Activated naive CD4-positive, alpha-beta T cell treated with Interleukin-2 at 50 U/mL for 16 hours (primary cell): ENCODE measurements around the gene KIRREL3.

Experiments used
- DNase-seq: peaks from one replicate; pipeline ENCODE4 v3.0.0-alpha.2; 2020

Gene KIRREL3

GRCh38 chr11:126430581-126431335, 569.8 kb downstream of the KIRREL3 start:
- DNase-seq: no peak

GRCh38 chr11:126426820-126427749, 573.5 kb downstream of the KIRREL3 start:
- no peak for DNase-seq

- no peak for DNase-seq
These were observed 574.5 kb downstream of the KIRREL3 start for GRCh38 chr11:126426106-126426505.

- DNase-seq: no peak
These were observed 576.0 kb downstream of the KIRREL3 start for GRCh38 chr11:126424471-126425039.

GRCh38 chr11:126423743-126424142, 576.8 kb downstream of the KIRREL3 start:
- no peak for DNase-seq

GRCh38 chr11:126423154-126423553, 577.4 kb downstream of the KIRREL3 start:
- no peak for DNase-seq

GRCh38 chr11:126422446-126422845, 578.1 kb downstream of the KIRREL3 start:
- DNase-seq: no peak

- no peak for DNase-seq
These were observed 579.3 kb downstream of the KIRREL3 start for GRCh38 chr11:126421271-126421671.

GRCh38 chr11:126420698-126421256, 579.8 kb downstream of the KIRREL3 start:
- DNase-seq: no peak

- no peak for DNase-seq
These were observed 580.5 kb downstream of the KIRREL3 start for GRCh38 chr11:126419801-126420697.

GRCh38 chr11:126418887-126419286, 581.7 kb downstream of the KIRREL3 start:
- no peak for DNase-seq

- DNase-seq: no peak
These were observed 583.3 kb downstream of the KIRREL3 start for GRCh38 chr11:126417091-126417862.

- peak; percentile 74 for DNase-seq
These were observed 584.0 kb downstream of the KIRREL3 start for GRCh38 chr11:126416542-126417090.

- no peak for DNase-seq
These were observed 584.7 kb downstream of the KIRREL3 start for GRCh38 chr11:126415669-126416420.

GRCh38 chr11:126415128-126415527, 585.4 kb downstream of the KIRREL3 start:
- no peak for DNase-seq

GRCh38 chr11:126414615-126415014, 586.0 kb downstream of the KIRREL3 start:
- no peak for DNase-seq

GRCh38 chr11:126413843-126414405, 586.6 kb downstream of the KIRREL3 start:
- no peak for DNase-seq

- no peak for DNase-seq
These were observed 587.1 kb downstream of the KIRREL3 start for GRCh38 chr11:126413426-126413825.

- no peak for DNase-seq
These were observed 588.6 kb downstream of the KIRREL3 start for GRCh38 chr11:126411971-126412381.

- DNase-seq: no peak
These were observed 589.9 kb downstream of the KIRREL3 start for GRCh38 chr11:126410649-126411048.
